GM12874 (cell line): Measurements from ENCODE around the gene MYBPHL.

ENCODE experiments used
- TF ChIP-seq, protein P1 (sequence below): IDR thresholded peaks from 2 replicates; pipeline ENCODE4 v1.5.1; 2011; ENCODE audit warnings: low read depth, mild to moderate bottlenecking, control low read depth, low read length, moderate library complexity; ENCODE audit not compliant: insufficient read depth

The MYBPHL gene

DNA sequence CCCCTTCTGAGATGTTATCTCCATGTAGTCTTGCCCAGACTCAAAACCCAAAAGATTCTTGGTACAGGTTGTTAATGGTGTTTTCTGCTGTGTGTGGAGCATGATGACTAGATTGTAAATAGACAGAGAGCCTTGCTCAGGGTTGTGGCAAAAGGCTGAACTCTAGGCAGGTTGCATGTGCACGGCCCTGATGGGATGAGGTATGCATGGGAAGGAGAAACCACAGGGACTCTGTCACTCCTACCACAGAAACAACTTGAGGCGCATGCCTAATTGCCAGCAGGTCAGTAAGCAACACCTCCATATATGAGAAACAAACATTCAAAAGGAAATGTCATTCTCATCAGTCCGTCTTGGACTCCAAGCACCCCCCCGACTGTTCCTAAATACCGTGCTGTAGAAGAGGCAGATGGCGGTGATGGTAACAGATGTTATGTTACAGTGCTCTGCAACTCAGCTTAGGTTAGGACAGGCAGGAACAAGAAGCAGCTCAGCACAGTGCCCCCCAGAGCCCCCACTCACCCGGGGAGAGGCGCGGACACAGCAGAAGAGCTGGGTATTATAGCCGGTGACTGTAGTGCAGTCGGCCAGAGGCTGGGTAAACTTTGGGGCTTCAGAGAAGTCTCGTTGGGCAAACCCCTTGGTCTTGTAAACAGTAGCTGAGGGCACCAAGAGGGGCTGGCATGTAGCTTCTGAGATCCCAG is 10.9 kb downstream of the MYBPHL start:
- TF ChIP-seq, protein P1, sequence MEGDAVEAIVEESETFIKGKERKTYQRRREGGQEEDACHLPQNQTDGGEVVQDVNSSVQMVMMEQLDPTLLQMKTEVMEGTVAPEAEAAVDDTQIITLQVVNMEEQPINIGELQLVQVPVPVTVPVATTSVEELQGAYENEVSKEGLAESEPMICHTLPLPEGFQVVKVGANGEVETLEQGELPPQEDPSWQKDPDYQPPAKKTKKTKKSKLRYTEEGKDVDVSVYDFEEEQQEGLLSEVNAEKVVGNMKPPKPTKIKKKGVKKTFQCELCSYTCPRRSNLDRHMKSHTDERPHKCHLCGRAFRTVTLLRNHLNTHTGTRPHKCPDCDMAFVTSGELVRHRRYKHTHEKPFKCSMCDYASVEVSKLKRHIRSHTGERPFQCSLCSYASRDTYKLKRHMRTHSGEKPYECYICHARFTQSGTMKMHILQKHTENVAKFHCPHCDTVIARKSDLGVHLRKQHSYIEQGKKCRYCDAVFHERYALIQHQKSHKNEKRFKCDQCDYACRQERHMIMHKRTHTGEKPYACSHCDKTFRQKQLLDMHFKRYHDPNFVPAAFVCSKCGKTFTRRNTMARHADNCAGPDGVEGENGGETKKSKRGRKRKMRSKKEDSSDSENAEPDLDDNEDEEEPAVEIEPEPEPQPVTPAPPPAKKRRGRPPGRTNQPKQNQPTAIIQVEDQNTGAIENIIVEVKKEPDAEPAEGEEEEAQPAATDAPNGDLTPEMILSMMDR, result no peak

DNA sequence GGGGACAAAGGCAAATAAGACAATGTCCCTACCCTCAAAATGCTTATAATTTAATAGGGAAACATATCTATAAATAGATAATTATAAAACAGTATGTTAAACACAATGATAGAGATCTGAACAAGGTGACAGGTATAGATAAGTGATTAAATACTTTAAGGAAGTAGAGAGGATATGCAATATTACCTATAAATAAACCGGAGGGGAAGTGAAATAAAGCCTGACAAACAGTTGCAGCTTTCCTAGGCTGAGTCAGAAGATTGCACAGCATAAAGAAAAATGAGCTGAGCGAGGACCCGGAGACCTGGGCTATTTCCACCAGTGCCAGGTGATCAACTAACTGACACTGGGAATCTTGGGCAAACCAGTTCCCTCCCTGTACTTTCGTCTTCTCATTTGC is 12.3 kb downstream of the MYBPHL start:
- TF ChIP-seq, protein P1, result no peak

DNA sequence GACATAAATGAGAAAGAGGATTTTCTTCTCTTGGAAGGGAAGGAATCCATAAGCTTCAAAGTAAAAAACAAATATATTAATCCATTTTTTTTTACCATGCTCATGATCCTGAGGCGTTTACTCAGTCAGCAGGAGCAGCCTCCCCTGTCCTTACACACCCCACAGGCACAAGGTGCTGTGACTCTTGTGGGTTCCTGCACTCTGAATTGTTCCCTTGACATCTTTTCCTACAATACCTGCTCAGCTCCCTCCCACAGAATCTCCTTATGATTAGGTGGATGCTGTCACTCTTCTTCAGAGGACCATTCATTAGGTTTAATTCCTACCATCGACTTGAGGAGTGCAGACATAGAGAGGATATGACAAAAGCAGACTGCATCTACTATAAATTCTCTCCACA is 13.8 kb downstream of the MYBPHL start:
- TF ChIP-seq, protein P1, result no peak

DNA sequence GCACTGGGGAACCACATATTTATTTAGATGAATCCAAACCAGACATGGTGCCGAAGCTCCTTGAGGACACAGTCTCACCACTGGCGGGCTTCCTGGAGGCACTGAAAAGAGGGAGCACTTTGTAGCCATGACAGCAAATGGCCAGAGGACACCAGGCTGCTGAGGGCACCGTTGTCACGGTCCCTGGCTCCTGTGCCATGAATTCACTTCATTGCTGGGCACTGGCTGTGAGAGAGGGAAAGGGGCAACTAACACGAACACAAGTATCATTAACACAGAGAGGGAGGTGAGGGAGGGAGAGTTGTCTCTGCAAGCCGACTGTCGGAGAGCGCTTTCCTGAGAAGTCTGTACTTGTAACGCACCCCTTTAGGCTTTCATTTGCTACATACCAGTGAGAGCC is 14.4 kb downstream of the MYBPHL start:
- TF ChIP-seq, protein P1, result no peak

DNA sequence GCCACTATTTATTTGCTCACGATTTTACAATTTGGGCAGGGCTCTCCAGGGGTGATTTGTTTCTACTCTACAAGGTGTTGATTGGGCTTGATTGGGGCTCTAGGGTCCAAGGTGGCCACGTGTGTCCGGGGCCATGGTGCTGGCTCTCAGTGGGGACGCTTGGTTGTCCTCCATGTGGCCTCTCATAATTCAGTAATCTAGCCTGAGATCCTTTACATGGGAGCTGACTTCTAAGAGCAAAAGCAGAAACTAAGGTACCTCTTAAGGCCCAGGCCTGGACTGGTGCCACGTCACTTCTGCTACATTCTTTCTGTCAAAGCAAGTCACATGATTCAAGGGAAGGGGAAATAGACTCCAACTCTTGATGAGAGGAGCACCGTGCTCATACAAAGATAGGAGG is 15.8 kb downstream of the MYBPHL start:
- TF ChIP-seq, protein P1, result no peak

DNA sequence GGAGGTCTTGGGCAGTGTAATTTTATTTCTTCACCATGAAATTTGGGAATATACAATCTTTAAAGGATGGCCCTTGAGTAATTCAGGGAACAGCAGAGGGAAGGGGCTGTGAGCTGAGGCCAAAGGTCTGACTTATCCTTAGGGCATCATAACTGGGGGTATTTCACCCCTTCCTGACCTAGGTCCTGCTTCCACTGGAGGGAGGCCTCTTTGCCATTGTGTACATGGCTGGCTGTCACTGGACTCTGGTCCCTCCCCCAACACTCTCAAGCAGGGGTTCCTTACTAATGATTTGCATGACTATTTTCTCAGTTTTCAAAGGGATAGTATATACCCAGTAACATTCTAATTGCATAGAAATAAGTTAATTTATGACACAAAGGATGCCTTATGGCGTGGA is 16.7 kb downstream of the MYBPHL start:
- TF ChIP-seq, protein P1, result no peak

DNA sequence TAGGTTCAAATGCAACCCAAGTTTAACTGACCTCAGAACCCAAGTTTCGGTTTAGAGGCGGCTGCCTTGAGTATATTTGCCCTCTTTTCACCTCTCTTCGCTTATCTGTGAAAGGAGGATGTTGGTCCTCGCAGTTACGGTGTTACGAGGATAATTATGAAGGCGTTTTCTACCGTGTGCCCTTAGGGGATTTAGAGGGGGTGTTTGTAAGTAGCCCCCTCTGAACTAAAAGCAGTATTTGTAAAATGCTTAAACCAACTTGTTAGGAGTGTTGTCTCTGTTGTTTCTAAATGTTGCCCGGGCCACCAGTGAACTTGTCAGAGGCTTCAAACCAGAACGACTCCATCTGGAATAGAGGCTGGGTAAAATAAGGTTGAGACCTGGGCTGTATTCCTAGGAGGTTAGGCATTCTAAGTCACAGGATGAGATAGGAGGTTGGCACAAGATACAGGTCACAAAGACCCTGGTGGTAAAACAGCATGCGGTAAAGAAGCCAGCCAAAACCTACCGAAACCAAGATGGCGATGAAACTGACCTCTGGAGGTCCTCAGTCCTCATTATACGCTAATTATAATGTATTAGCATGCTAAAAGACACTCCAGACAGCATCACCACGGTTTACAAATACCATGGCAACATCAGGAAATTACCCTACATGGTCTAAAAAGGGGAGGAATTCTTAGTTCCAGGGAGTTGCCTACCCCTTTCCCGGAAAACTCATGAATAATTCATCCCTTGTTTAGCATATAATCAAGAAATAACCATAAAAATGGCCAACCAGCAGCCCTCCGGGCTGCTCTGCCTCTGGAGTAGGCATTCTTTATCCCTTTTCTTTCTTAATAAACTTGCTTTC is 22.8 kb downstream of the MYBPHL start:
- TF ChIP-seq, protein P1, result no peak
